Natural killer cell (primary cell): Measurements from ENCODE around the gene KRTAP10-8. TPM values are rescaled to one million over a fixed set of nuclear protein-coding genes. Genes with fewer than 3 reads are reported as not detected.

Experiments
- ATAC-seq, 3 donors: fragments of 150-1000 bp in 2 of 3; fragments of 200-7000 bp in 1 of 3; cut with Tn5 transposase; 1 replicate in 1 of 3; 2 replicates in 2 of 3; pipeline ENCODE4 v1.10.0; 2021; ENCODE audit warnings: mild to moderate bottlenecking in 2 of 3, moderate library complexity in 2 of 3
- DNase-seq, 2 donors: peaks; one replicate each; pipeline versions ENCODE4 v3.0.0 to v3.0.0-alpha.2; 2013 to 2021; ENCODE audit warnings: mixed read lengths in 1 of 2
- H3K27ac ChIP-seq: one replicate; pipeline ENCODE4 v1.5.1; 2013; ENCODE audit warnings: mild to moderate bottlenecking, low read length
- H3K27me3 ChIP-seq: one replicate; pipeline ENCODE4 v1.6.1; 2013; ENCODE audit warnings: low read length; ENCODE audit not compliant: control insufficient read depth, insufficient read depth
- H3K36me3 ChIP-seq: one replicate; pipeline ENCODE4 v1.6.1; 2013; ENCODE audit warnings: low read length; ENCODE audit not compliant: control insufficient read depth, insufficient read depth
- H3K4me1 ChIP-seq: one replicate; pipeline ENCODE4 v1.6.1; 2013; ENCODE audit warnings: low read length; ENCODE audit not compliant: control insufficient read depth, insufficient read depth
- H3K4me3 ChIP-seq: one replicate; pipeline ENCODE4 v1.5.1; 2013; ENCODE audit warnings: low read length
- H3K9me3 ChIP-seq: one replicate; pipeline ENCODE4 v1.6.1; 2013; ENCODE audit warnings: low read length; ENCODE audit not compliant: control insufficient read depth, insufficient read depth
- H3K27ac Mint-ChIP-seq, 2 donors: one replicate each; pipeline ENCODE4 v1.8.0; 2022; ENCODE audit warnings: mild to moderate bottlenecking in 2 of 2, mixed read lengths in 2 of 2, moderate library complexity in 1 of 2
- H3K27me3 Mint-ChIP-seq, 2 donors: one replicate each; pipeline ENCODE4 v1.8.0; 2022; ENCODE audit warnings: low read depth in 2 of 2, mixed read lengths in 2 of 2
- H3K36me3 Mint-ChIP-seq: one replicate; pipeline ENCODE4 v1.8.0; 2022; ENCODE audit warnings: mixed read lengths
- H3K4me1 Mint-ChIP-seq, 2 donors: one replicate each; pipeline ENCODE4 v1.8.0; 2022; ENCODE audit warnings: mixed read lengths in 2 of 2
- H3K4me3 Mint-ChIP-seq: one replicate; pipeline ENCODE4 v1.8.0; 2022; ENCODE audit warnings: mild to moderate bottlenecking, moderate library complexity, mixed read lengths
- H3K9me3 Mint-ChIP-seq, 2 donors: one replicate each; pipeline ENCODE4 v1.8.0; 2022; ENCODE audit warnings: mixed read lengths in 2 of 2
- CTCF ChIP-seq: fragments of 200-600 bp; IDR thresholded peaks from one replicate; pipeline ENCODE4 v1.8.0; 2022; ENCODE audit warnings: antibody characterized with exemption
- WGBS: methylation state at CpG from one replicate; pipeline ENCODE4 v1.1.7; 2013; ENCODE audit warnings: missing lambda C conversion rate; ENCODE audit not compliant: insufficient coverage; 5-methylcytosine and 5-hydroxymethylcytosine counted together
- intact Hi-C: fragments of 100-400 bp; cut with micrococcal nuclease; formaldehyde crosslinking; loops from one replicate; pipeline ENCODE4 v1.14.2; 2022
- total RNA-seq, 4 donors: library from RNA; stranded (reverse); fragments of 120-200 nt in 1 of 4; gene quantifications; one replicate each; pipeline versions ENCODE4 v1.2.3 to v1.2.4, GENCODE V29; 2013 to 2022

Gene KRTAP10-8
- total RNA-seq, 3 donors from 2014 or later (not counting 1 experiment from before 2014, with no cell fraction given) = not detected

GRCh38 chr21:44574457-44575306 is 37.2 kb upstream of the KRTAP10-8 start:
- H3K27me3 Mint-ChIP-seq = peaks cover 30 to 33% of the 10 kb centered on the region in 2 donors
- Histone ChIP-seq H3K4me3 (no peak overlapping the region), H3K9me3 (peaks cover 2% of the 10 kb centered on the region), H3K27ac (no peak overlapping the region), H3K27me3 (no peaks in the 10 kb centered on the region), H3K4me1 (no peaks in the 10 kb centered on the region), H3K36me3 (no peaks in the 10 kb centered on the region)
- peaks cover 0 to 11% of the 10 kb centered on the region in 2 donors for H3K4me1 Mint-ChIP-seq
- ATAC-seq (no peak), DNase-seq (no peak)
- TF ChIP-seq CTCF = no peak
- no peak overlapping the region for H3K4me3 Mint-ChIP-seq
- H3K36me3 Mint-ChIP-seq = peaks cover 5% of the 10 kb centered on the region
- intact Hi-C loops = no loop called here
- 45% methylated on average over 21 of the region's 21 CpGs for WGBS
- no peak overlapping the region for H3K27ac Mint-ChIP-seq
- peaks cover 0 to 2% of the 10 kb centered on the region in 2 donors for H3K9me3 Mint-ChIP-seq

GRCh38 chr21:44575307-44576024 is 36.4 kb upstream of the KRTAP10-8 start:
- intact Hi-C loops = no loop called here

GRCh38 chr21:44576025-44576420 is 35.9 kb upstream of the KRTAP10-8 start:
- Mint-ChIP-seq H3K36me3 (peaks cover 9% of the 10 kb centered on the region), H3K4me3 (no peak overlapping the region), H3K27me3 (peaks cover 37 to 40% of the 10 kb centered on the region in 2 donors), H3K27ac (no peak overlapping the region), H3K9me3 (peaks cover 0 to 7% of the 10 kb centered on the region in 2 donors), H3K4me1 (peaks cover 5 to 17% of the 10 kb centered on the region in 2 donors)
- H3K4me1 ChIP-seq = no peaks in the 10 kb centered on the region
- WGBS = 86% methylated on average over 8 of the region's 10 CpGs
- no peak overlapping the region for H3K4me3 ChIP-seq
- no peak for DNase-seq
- intact Hi-C loops = no loop called here
- H3K36me3 ChIP-seq = no peaks in the 10 kb centered on the region
- H3K27ac ChIP-seq = no peak overlapping the region
- no peak for ATAC-seq
- no peaks in the 10 kb centered on the region for H3K27me3 ChIP-seq
- TF ChIP-seq CTCF = no peak
- peaks cover 2% of the 10 kb centered on the region for H3K9me3 ChIP-seq

More at GRCh38 chr21:44575307-44576024, 36.4 kb upstream of the KRTAP10-8 start:
- Histone ChIP-seq H3K36me3 (no peaks in the 10 kb centered on the region), H3K27ac (no peak overlapping the region), H3K4me3 (no peak overlapping the region), H3K4me1 (no peaks in the 10 kb centered on the region), H3K27me3 (no peaks in the 10 kb centered on the region), H3K9me3 (peaks cover 2% of the 10 kb centered on the region)
- Mint-ChIP-seq H3K27me3 (peaks cover 33 to 40% of the 10 kb centered on the region in 2 donors), H3K36me3 (peaks cover 5% of the 10 kb centered on the region), H3K27ac (no peak overlapping the region), H3K4me3 (no peak overlapping the region), H3K9me3 (peaks cover 0 to 5% of the 10 kb centered on the region in 2 donors), H3K4me1 (peaks cover under 1 to 17% of the 10 kb centered on the region in 2 donors)
- WGBS = 92% methylated on average over 20 of the region's 20 CpGs
- ATAC-seq (no peak), DNase-seq (no peak)
- TF ChIP-seq CTCF = no peak
